Measurements from ENCODE around the gene PDZRN3.

PDZRN3 gene

GRCh38 chr3:73432023-73432705 lies 192.6 kb downstream of the PDZRN3 start:
- in situ Hi-C loops (cut with HindIII; ENCODE audit: low sequenced_read_pairs): no loop called here

GRCh38 chr3:73431183-73431900 lies 193.4 kb downstream of the PDZRN3 start:
- in situ Hi-C loops (cut with HindIII; ENCODE audit: low sequenced_read_pairs): no loop called here

- in situ Hi-C loops (cut with HindIII; ENCODE audit: low sequenced_read_pairs): no loop called here
Observed at GRCh38 chr3:73427048-73427706, 197.6 kb downstream of the PDZRN3 start.

- in situ Hi-C loops (cut with HindIII; ENCODE audit: low sequenced_read_pairs): no loop called here
Observed at GRCh38 chr3:73426606-73427005, 198.1 kb downstream of the PDZRN3 start.

- in situ Hi-C loops (cut with HindIII; ENCODE audit: low sequenced_read_pairs): no loop called here
Observed at GRCh38 chr3:73423116-73423515, 201.6 kb downstream of the PDZRN3 start.

- in situ Hi-C loops (cut with HindIII; ENCODE audit: low sequenced_read_pairs): no loop called here
Observed at GRCh38 chr3:73422571-73422970, 202.2 kb downstream of the PDZRN3 start.

GRCh38 chr3:73419942-73420341 lies 204.8 kb downstream of the PDZRN3 start:
- in situ Hi-C loops (cut with HindIII; ENCODE audit: low sequenced_read_pairs): no loop called here

GRCh38 chr3:73419179-73419803 lies 205.4 kb downstream of the PDZRN3 start:
- in situ Hi-C loops (cut with HindIII; ENCODE audit: low sequenced_read_pairs): no loop called here

GRCh38 chr3:73418681-73419080 lies 206.1 kb downstream of the PDZRN3 start:
- in situ Hi-C loops (cut with HindIII; ENCODE audit: low sequenced_read_pairs): no loop called here

- in situ Hi-C loops (cut with HindIII; ENCODE audit: low sequenced_read_pairs): no loop called here
Observed at GRCh38 chr3:73415118-73415517, 209.6 kb downstream of the PDZRN3 start.

GRCh38 chr3:73413619-73414018 lies 211.1 kb downstream of the PDZRN3 start:
- in situ Hi-C loops (cut with HindIII; ENCODE audit: low sequenced_read_pairs): no loop called here

- in situ Hi-C loops (cut with HindIII; ENCODE audit: low sequenced_read_pairs): no loop called here
Observed at GRCh38 chr3:73411993-73412392, 212.7 kb downstream of the PDZRN3 start.

- in situ Hi-C loops (cut with HindIII; ENCODE audit: low sequenced_read_pairs): no loop called here
Observed at GRCh38 chr3:73411545-73411944, 213.2 kb downstream of the PDZRN3 start.

- in situ Hi-C loops (cut with HindIII; ENCODE audit: low sequenced_read_pairs): no loop called here
Observed at GRCh38 chr3:73409138-73409763, 215.5 kb downstream of the PDZRN3 start.

GRCh38 chr3:73408634-73409033 lies 216.1 kb downstream of the PDZRN3 start:
- in situ Hi-C loops (cut with HindIII; ENCODE audit: low sequenced_read_pairs): no loop called here

GRCh38 chr3:73407577-73407976 lies 217.2 kb downstream of the PDZRN3 start:
- in situ Hi-C loops (cut with HindIII; ENCODE audit: low sequenced_read_pairs): no loop called here

- in situ Hi-C loops (cut with HindIII; ENCODE audit: low sequenced_read_pairs): no loop called here
Observed at GRCh38 chr3:73405853-73406252, 218.9 kb downstream of the PDZRN3 start.

GRCh38 chr3:73405000-73405399 lies 219.7 kb downstream of the PDZRN3 start:
- in situ Hi-C loops (cut with HindIII; ENCODE audit: low sequenced_read_pairs): no loop called here

- in situ Hi-C loops (cut with HindIII; ENCODE audit: low sequenced_read_pairs): no loop called here
Observed at GRCh38 chr3:73404435-73404834, 220.3 kb downstream of the PDZRN3 start.

GRCh38 chr3:73403444-73403843 lies 221.3 kb downstream of the PDZRN3 start:
- in situ Hi-C loops (cut with HindIII; ENCODE audit: low sequenced_read_pairs): no loop called here

- in situ Hi-C loops (cut with HindIII; ENCODE audit: low sequenced_read_pairs): no loop called here
Observed at GRCh38 chr3:73401616-73402279, 223.0 kb downstream of the PDZRN3 start.
